Endothelial cell of umbilical vein (primary cell): ENCODE measurements around the gene BOD1L1. TPM values are rescaled to one million over a fixed set of nuclear protein-coding genes. Genes with fewer than 3 reads are reported as not detected.

Experiments
- BruUV-seq: library from RNA; stranded (reverse); fragments of 400-500 nt; replicated peaks from 2 replicates; lab custom pipeline; 2021; lab: Mats Ljungman, UMichigan
- CTCF ChIA-PET: fragments of 300-600, 350-600 bp; sonication (Branson Sonifier 250); formaldehyde crosslinking; loops from one replicate; lab custom pipeline; 2021; ENCODE audit warnings: antibody characterized with exemption, inconsistent platforms; lab: Charles Lee
- POLR2A ChIA-PET: fragments of 300-600, 350-600 bp; sonication (Branson Sonifier 250); formaldehyde crosslinking; loops from one replicate; lab custom pipeline; 2021; ENCODE audit warnings: antibody characterized with exemption, inconsistent platforms; lab: Charles Lee
- DNase-seq: peaks from one replicate; pipeline ENCODE4 v3.0.0-alpha.2; 2011; ENCODE audit warnings: low read depth, low spot score
- FAIRE-seq: peaks from 2 replicates; lab custom pipeline; 2011; peaks lifted over from hg19 to GRCh38; lab: Jason Lieb, UNC
- H2AFZ ChIP-seq: 2 replicates; pipeline ENCODE4 v1.6.0; 2012; ENCODE audit warnings: low read depth, low read length, control low read depth, inconsistent platforms
- H3K27ac ChIP-seq: 2 replicates; pipeline ENCODE4 v1.5.1; 2011; ENCODE audit warnings: low read depth, mild to moderate bottlenecking, control low read depth, low read length, moderate library complexity; ENCODE audit not compliant: insufficient read depth
- H3K27me3 ChIP-seq, 2 experiments: 2 replicates each; pipeline versions ENCODE4 v1.6.0 to v1.6.1; 2011; ENCODE audit warnings: low read length in 2 of 2, mixed read lengths in 1 of 2; ENCODE audit not compliant: control insufficient read depth in 2 of 2, insufficient read depth in 2 of 2
- H3K36me3 ChIP-seq, 2 experiments: 2 replicates in 1 of 2; 3 replicates in 1 of 2; pipeline ENCODE4 v1.5.1; 2011; ENCODE audit warnings: low read length in 2 of 2, mild to moderate bottlenecking in 1 of 2, moderate library complexity in 1 of 2; ENCODE audit not compliant: control insufficient read depth in 2 of 2, insufficient read depth in 2 of 2; ENCODE audit errors: extremely low read depth in 1 of 2
- H3K4me1 ChIP-seq: 3 replicates; pipeline ENCODE4 v1.5.1; 2011; ENCODE audit warnings: mild to moderate bottlenecking, low read length; ENCODE audit not compliant: control insufficient read depth, insufficient read depth; ENCODE audit errors: extremely low read depth
- H3K4me2 ChIP-seq: 2 replicates; pipeline ENCODE4 v1.6.1; 2011; ENCODE audit warnings: low read length, control low read depth, mixed read lengths; ENCODE audit not compliant: insufficient read depth
- H3K4me3 ChIP-seq, 3 experiments: fragments of 200-600 bp in 1 of 3; sonication (generic), shearing (Covaris generic) in 1 of 3; replicated peaks in 1 of 3; 2 replicates each; pipeline ENCODE4 v1.5.1; 2011 to 2016; ENCODE audit warnings: control low read depth in 3 of 3, low read length in 3 of 3, mild to moderate bottlenecking in 2 of 3, inconsistent platforms in 1 of 3, low read depth in 1 of 3, moderate library complexity in 1 of 3; ENCODE audit not compliant: insufficient read depth in 1 of 3
- H3K79me2 ChIP-seq: 2 replicates; pipeline ENCODE4 v1.6.0; 2012; ENCODE audit warnings: low read length, inconsistent platforms; ENCODE audit not compliant: control insufficient read depth, insufficient read depth
- H3K9ac ChIP-seq: replicated peaks from 2 replicates; pipeline ENCODE3; 2011; ENCODE audit warnings: low read length, control low read depth; ENCODE audit not compliant: insufficient read depth; ENCODE audit errors: extremely low read depth
- H3K9me1 ChIP-seq: replicated peaks from 3 replicates; pipeline ENCODE4 v1.6.0; 2011; ENCODE audit warnings: mild to moderate bottlenecking, low read length; ENCODE audit not compliant: control insufficient read depth, insufficient read depth; ENCODE audit errors: extremely low read depth
- H3K9me3 ChIP-seq: replicated peaks from 2 replicates; pipeline ENCODE4 v1.5.1; 2012; ENCODE audit warnings: low read length, inconsistent platforms; ENCODE audit not compliant: control insufficient read depth, insufficient read depth
- H4K20me1 ChIP-seq: replicated peaks from 2 replicates; pipeline ENCODE3; 2011; ENCODE audit warnings: mild to moderate bottlenecking, low read length; ENCODE audit not compliant: control insufficient read depth, insufficient read depth; ENCODE audit errors: extremely low read depth
- EZH2 ChIP-seq: IDR thresholded peaks from 2 replicates; pipeline ENCODE4 v1.6.1; 2012; ENCODE audit warnings: borderline replicate concordance, low read depth, mild to moderate bottlenecking, moderate library complexity, low read length, inconsistent platforms; ENCODE audit not compliant: severe bottlenecking
- FOS ChIP-seq: IDR thresholded peaks from 2 replicates; pipeline ENCODE4 v1.6.1; 2011; ENCODE audit warnings: mild to moderate bottlenecking, low read length, moderate library complexity, borderline replicate concordance; ENCODE audit not compliant: insufficient read depth
- GATA2 ChIP-seq: IDR thresholded peaks from 2 replicates; pipeline ENCODE4 v1.7.0; 2011; ENCODE audit warnings: low read depth, mild to moderate bottlenecking, moderate library complexity, mixed read lengths, low read length; ENCODE audit not compliant: insufficient read length, insufficient read depth
- JUN ChIP-seq: IDR thresholded peaks from 2 replicates; pipeline ENCODE4 v1.6.1; 2011; ENCODE audit warnings: borderline replicate concordance, low read depth; ENCODE audit not compliant: insufficient read length, insufficient read depth
- MYC ChIP-seq: IDR thresholded peaks from one replicate; pipeline ENCODE4 v1.6.1; 2011; ENCODE audit warnings: mild to moderate bottlenecking, low read depth, low read length
- POLR2A ChIP-seq: IDR thresholded peaks from 2 replicates; pipeline ENCODE4 v1.6.1; 2012; ENCODE audit warnings: low read depth, mild to moderate bottlenecking, control low read depth, low read length
- POLR2AphosphoS5 ChIP-seq: IDR thresholded peaks from 2 replicates; pipeline ENCODE4 v1.6.1; 2012; ENCODE audit warnings: low read depth, mild to moderate bottlenecking, control low read depth, low read length, moderate library complexity; ENCODE audit not compliant: insufficient read depth
- dilution Hi-C: fragments of 300-500 bp; cut with MboI; formaldehyde crosslinking; loops from one replicate; pipeline ENCODE4 v1.15.0; 2019; ENCODE audit warnings: low sequenced_read_pairs; ENCODE audit not compliant: extremely low pct_ligation_motif_present
- intact Hi-C: fragments of 100-400 bp; cut with micrococcal nuclease; formaldehyde crosslinking; loops from one replicate; pipeline ENCODE4 v1.10.0; 2022
- polyA plus RNA-seq, 4 experiments: library from polyadenylated mRNA; depleted of rRNA in 3 of 4; stranded (reverse) in 3 of 4; unstranded in 1 of 4; fragments of >200 nt; gene quantifications; 2 replicates each; pipeline versions ENCODE4 v1.2.1 to v1.2.3, GENCODE V29; 2011 to 2012; ENCODE audit warnings: missing spikeins in 1 of 4
- total RNA-seq: library from RNA; stranded (reverse); gene quantifications from 2 replicates; pipeline ENCODE4 v1.2.3, GENCODE V29; 2021
- TF ChIP-seq, protein P1 (sequence below), 2 donors: IDR thresholded peaks; 1 replicate in 1 of 2; 2 replicates in 1 of 2; pipeline ENCODE4 v1.5.1; 2011; ENCODE audit warnings: low read length in 2 of 2, mild to moderate bottlenecking in 2 of 2, moderate library complexity in 2 of 2, control low read depth in 1 of 2, inconsistent platforms in 1 of 2, low read depth in 1 of 2; ENCODE audit not compliant: insufficient read depth in 1 of 2; ENCODE audit errors: extremely low read depth in 1 of 2

Gene BOD1L1
- total and polyA plus RNA-seq, 2 donors (not counting 3 experiments of a cell fraction or from before 2014, with no cell fraction given), result 5.2 to 31.2 TPM

DNA sequence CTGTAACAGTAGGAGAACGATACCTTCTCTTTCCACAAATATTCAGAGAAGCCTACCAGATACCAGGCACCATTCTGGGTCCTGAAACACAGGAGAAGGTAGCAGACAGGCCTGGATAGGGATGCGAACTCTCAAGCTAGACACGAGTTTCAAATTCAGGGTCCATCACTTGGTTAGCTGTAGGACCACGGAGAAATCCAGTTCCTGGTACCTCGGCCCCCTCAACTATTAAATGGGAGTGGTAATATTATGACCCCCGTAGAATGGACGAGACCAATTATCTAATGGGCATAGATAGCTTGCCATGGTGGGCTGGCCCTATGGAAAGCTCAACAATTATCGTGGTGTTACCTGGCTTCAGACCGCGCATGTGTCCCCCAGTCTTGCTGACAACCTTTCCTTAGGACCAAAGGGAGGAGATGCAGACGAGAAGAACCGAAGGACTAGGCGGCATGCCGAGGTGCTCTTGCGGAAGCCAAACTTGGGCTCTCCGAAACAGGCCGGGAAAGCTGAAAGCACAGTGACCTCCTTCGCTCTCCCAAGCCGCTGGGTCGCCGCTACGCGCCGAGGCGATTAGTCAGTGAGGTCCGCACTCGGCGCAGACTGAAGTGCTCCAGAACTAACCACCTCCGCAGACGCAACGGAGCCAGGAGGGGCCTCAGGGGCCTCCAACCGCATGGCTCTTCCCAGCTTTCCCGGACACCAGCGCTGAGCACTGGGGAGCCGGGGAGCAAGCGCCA, 102.9 kb downstream of the BOD1L1 start:
- peaks cover 7% of the 10 kb centered on the region for H3K9me3 ChIP-seq
- peaks cover 86 to 96% of the 10 kb centered on the region in 2 experiments for H3K27me3 ChIP-seq
- intact Hi-C loops (no loop called here), dilution Hi-C loops (no loop called here)
- ChIA-PET POLR2A (no interaction called here), CTCF (interaction anchor here (1.8 kb wide), 1 partner anchor 19 kb away, joined by 6 read pairs; the partner anchor contains the start of gene NKX3-2)
- DNase-seq (no peak), FAIRE-seq (no peak)
- H3K27ac ChIP-seq, result no peak overlapping the region
- BruUV-seq, result no TSS peak
- no peaks in the 10 kb centered on the region for H4K20me1 ChIP-seq
- H2AFZ ChIP-seq, result no peak overlapping the region
- no peaks in the 10 kb centered on the region for H3K79me2 ChIP-seq
- no peaks in the 10 kb centered on the region for H3K9me1 ChIP-seq
- no peak for TF ChIP-seq FOS
- H3K4me2 ChIP-seq, result no peak overlapping the region
- no peaks in the 10 kb centered on the region for H3K4me1 ChIP-seq
- no peak overlapping the region for H3K9ac ChIP-seq
- no peak overlapping the region for H3K4me3 ChIP-seq
- no peaks in the 10 kb centered on the region for H3K36me3 ChIP-seq

- no peak overlapping the region for H3K9ac ChIP-seq
- H3K4me1 ChIP-seq, result no peaks in the 10 kb centered on the region
- H3K9me1 ChIP-seq, result no peaks in the 10 kb centered on the region
- intact Hi-C loops (no loop called here), dilution Hi-C loops (no loop called here)
- no peak overlapping the region for H3K4me2 ChIP-seq
- FAIRE-seq (no peak), DNase-seq (no peak)
- H3K27me3 ChIP-seq, result peaks cover 82 to 94% of the 10 kb centered on the region in 2 experiments
- CTCF ChIA-PET, result interaction anchor here (1.0 kb wide), 1 partner anchor 92 kb away, joined by 3 read pairs; no protein-coding TSS in a partner anchor
- TF ChIP-seq, protein P1, sequence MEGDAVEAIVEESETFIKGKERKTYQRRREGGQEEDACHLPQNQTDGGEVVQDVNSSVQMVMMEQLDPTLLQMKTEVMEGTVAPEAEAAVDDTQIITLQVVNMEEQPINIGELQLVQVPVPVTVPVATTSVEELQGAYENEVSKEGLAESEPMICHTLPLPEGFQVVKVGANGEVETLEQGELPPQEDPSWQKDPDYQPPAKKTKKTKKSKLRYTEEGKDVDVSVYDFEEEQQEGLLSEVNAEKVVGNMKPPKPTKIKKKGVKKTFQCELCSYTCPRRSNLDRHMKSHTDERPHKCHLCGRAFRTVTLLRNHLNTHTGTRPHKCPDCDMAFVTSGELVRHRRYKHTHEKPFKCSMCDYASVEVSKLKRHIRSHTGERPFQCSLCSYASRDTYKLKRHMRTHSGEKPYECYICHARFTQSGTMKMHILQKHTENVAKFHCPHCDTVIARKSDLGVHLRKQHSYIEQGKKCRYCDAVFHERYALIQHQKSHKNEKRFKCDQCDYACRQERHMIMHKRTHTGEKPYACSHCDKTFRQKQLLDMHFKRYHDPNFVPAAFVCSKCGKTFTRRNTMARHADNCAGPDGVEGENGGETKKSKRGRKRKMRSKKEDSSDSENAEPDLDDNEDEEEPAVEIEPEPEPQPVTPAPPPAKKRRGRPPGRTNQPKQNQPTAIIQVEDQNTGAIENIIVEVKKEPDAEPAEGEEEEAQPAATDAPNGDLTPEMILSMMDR (IDR thresholded peaks at IDR 0.05; ENCODE audit: extremely low read depth in 1 of 2, insufficient read depth in 1 of 2, low read depth in 1 of 2, low read length in 2 of 2), result no peak
- TF ChIP-seq POLR2A, result no peak
- no peak for TF ChIP-seq FOS
- TF ChIP-seq POLR2AphosphoS5, result no peak
- TF ChIP-seq GATA2, result no peak
- TF ChIP-seq EZH2, result peak; percentile 49
- TF ChIP-seq MYC, result no peak
- TF ChIP-seq JUN, result no peak
- H4K20me1 ChIP-seq, result no peaks in the 10 kb centered on the region
- no peaks in the 10 kb centered on the region for H3K36me3 ChIP-seq
- POLR2A ChIA-PET, result interaction anchor here (0.6 kb wide), 1 partner anchor 9 kb away, joined by 3 read pairs; no protein-coding TSS in a partner anchor
- H2AFZ ChIP-seq, result no peak overlapping the region
- H3K9me3 ChIP-seq, result peaks cover 7% of the 10 kb centered on the region
- H3K27ac ChIP-seq, result no peak overlapping the region
- no peaks in the 10 kb centered on the region for H3K79me2 ChIP-seq
- no TSS peak for BruUV-seq
- H3K4me3 ChIP-seq, result no peak overlapping the region
Measured at GRCh38 chr4:13523591-13524503, 103.7 kb downstream of the BOD1L1 start.
